K562 (cell line): Measurements from ENCODE around the gene ADAM8. TPM values are rescaled to one million over a fixed set of nuclear protein-coding genes. Genes with fewer than 3 reads are reported as not detected.

Experiments used
- ADNP ChIP-seq: fragments of 200-800 bp; sonication (Bioruptor generic); IDR thresholded peaks from 2 replicates; pipeline ENCODE4 v1.6.1; 2016; ENCODE audit warnings: missing genetic modification characterization, missing compliant biosample characterization
- ASH1L ChIP-seq: fragments of 450-650 bp; IDR thresholded peaks from 2 replicates; pipeline ENCODE4 v1.6.1; 2018; ENCODE audit warnings: borderline replicate concordance, mild to moderate bottlenecking, low read depth; ENCODE audit not compliant: partially characterized antibody
- ATF1 ChIP-seq, 2 experiments: fragments of 450-650 bp in 1 of 2; IDR thresholded peaks; 2 replicates each; pipeline ENCODE4 v1.6.1; 2016; ENCODE audit warnings: missing compliant biosample characterization in 1 of 2, missing genetic modification characterization in 1 of 2
- BRF2 ChIP-seq: IDR thresholded peaks from 3 replicates; pipeline ENCODE4 v1.6.1; 2011; ENCODE audit warnings: borderline replicate concordance, mild to moderate bottlenecking; ENCODE audit not compliant: insufficient read length, insufficient read depth
- CBX3 ChIP-seq, 2 experiments: IDR thresholded peaks; 1 replicate in 1 of 2; 2 replicates in 1 of 2; pipeline ENCODE4 v1.6.1; 2012; ENCODE audit warnings: inconsistent platforms in 2 of 2, low read length in 2 of 2, borderline replicate concordance in 1 of 2, control low read depth in 1 of 2
- CHD2 ChIP-seq: IDR thresholded peaks from 2 replicates; pipeline ENCODE4 v1.6.1; 2011; ENCODE audit warnings: low read depth, low read length
- DNMT1 ChIP-seq: fragments of 450-650 bp; IDR thresholded peaks from 2 replicates; pipeline ENCODE4 v1.6.1; 2016; ENCODE audit warnings: antibody characterized with exemption, mild to moderate bottlenecking
- EP300 ChIP-seq: IDR thresholded peaks from 2 replicates; pipeline ENCODE4 v1.6.1; 2012; ENCODE audit warnings: low read length, improper control_type of control experiment
- GATA2 ChIP-seq: sonication (generic); formaldehyde crosslinking; IDR thresholded peaks from 2 replicates; pipeline ENCODE4 v1.4.0; 2020; ENCODE audit warnings: mild to moderate bottlenecking, missing genetic modification reagents
- LCOR ChIP-seq: sonication (generic); formaldehyde crosslinking; IDR thresholded peaks from 2 replicates; pipeline ENCODE4 v1.8.0; 2022; ENCODE audit warnings: mild to moderate bottlenecking, missing genetic modification reagents
- NFATC3 ChIP-seq: fragments of 450-650 bp; IDR thresholded peaks from 2 replicates; pipeline ENCODE4 v1.6.1; 2017; ENCODE audit warnings: mild to moderate bottlenecking
- POLR2AphosphoS5 ChIP-seq: IDR thresholded peaks from 2 replicates; pipeline ENCODE4 v1.6.1; 2011; ENCODE audit warnings: mild to moderate bottlenecking, low read depth, low read length, moderate library complexity; ENCODE audit not compliant: control insufficient read depth, insufficient read depth
- POLR2H ChIP-seq: IDR thresholded peaks from 2 replicates; pipeline ENCODE4 v1.6.1; 2016; ENCODE audit warnings: missing genetic modification characterization, low read depth, mild to moderate bottlenecking, control low read depth, missing compliant biosample characterization, moderate library complexity
- PTRF ChIP-seq: fragments of 450-650 bp; IDR thresholded peaks from 2 replicates; pipeline ENCODE4 v1.6.1; 2016; ENCODE audit warnings: mild to moderate bottlenecking, missing genetic modification characterization, missing compliant biosample characterization
- SMC3 ChIP-seq: conservative IDR thresholded peaks from 2 replicates; pipeline ENCODE4 v1.6.1; 2011; ENCODE audit warnings: low read depth, low read length, improper control_type of control experiment; ENCODE audit not compliant: insufficient read depth
- TAF7 ChIP-seq: fragments of 450-650 bp; IDR thresholded peaks from 2 replicates; pipeline ENCODE4 v1.6.1; 2016; ENCODE audit warnings: missing genetic modification characterization, missing compliant biosample characterization
- ZKSCAN1 ChIP-seq: fragments of 150-350 bp; IDR thresholded peaks from 2 replicates; pipeline ENCODE4 v1.6.1; 2016; ENCODE audit warnings: low read depth, low read length
- ZNF134 ChIP-seq: fragments of 250-450 bp; sonication (Bioruptor Pico); conservative IDR thresholded peaks from 2 replicates; pipeline ENCODE4 v1.4.0; 2020
- ZNF197 ChIP-seq: fragments of 200-800 bp; sonication (Bioruptor generic); IDR thresholded peaks from 2 replicates; pipeline ENCODE4 v1.6.1; 2016; ENCODE audit warnings: low read depth, missing genetic modification characterization, missing compliant biosample characterization
- polyA plus RNA-seq, 8 experiments: library from polyadenylated mRNA; depleted of rRNA in 4 of 8; stranded (reverse) in 5 of 8; unstranded in 3 of 8; fragments of >200 nt; fragmentation: Nextera tagmentation in 2 of 8; fragmentation: Illumina TruSeq in 1 of 8; extraction: Ambion mirVana in 2 of 8; extraction: Trizol in 1 of 8; gene quantifications; 2 replicates each; pipeline versions ENCODE4 v1.2.1 to v1.2.3, GENCODE V29; 2011 to 2014; ENCODE audit warnings: inconsistent platforms in 1 of 8, missing spikeins in 1 of 8
- total RNA-seq, 7 experiments: library from RNA; depleted of rRNA in 6 of 7; stranded (reverse); fragments of >200 nt in 6 of 7; fragmentation: Illumina TruSeq in 2 of 7; extraction: Trizol in 2 of 7; gene quantifications; 2 replicates each; pipeline versions ENCODE4 v1.2.1 to v1.2.3, GENCODE V29; 2011 to 2021; ENCODE audit warnings: low replicate concordance in 1 of 7
- TF ChIP-seq, protein P1 (sequence below): sonication (generic); formaldehyde crosslinking; IDR thresholded peaks from 2 replicates; pipeline ENCODE4 v1.8.0; 2023; ENCODE audit warnings: missing genetic modification reagents, mild to moderate bottlenecking, borderline replicate concordance
- TF ChIP-seq, protein P2 (sequence below): fragments of 450-650 bp; formaldehyde crosslinking; IDR thresholded peaks from 2 replicates; pipeline ENCODE4 v1.4.0; 2020; ENCODE audit warnings: mild to moderate bottlenecking, moderate library complexity

Gene ADAM8
- total and polyA plus RNA-seq, 9 of the 15 experiments (the other 6 are each of a cell fraction or from before 2014, with no cell fraction given), result 0.07 to 7.0 (median 1.1) TPM

GRCh38 chr10:133245439-133246235 is 31.0 kb downstream of the ADAM8 start (continued):
- no peak for TF ChIP-seq ZNF134
- TF ChIP-seq SMC3, result no peak
- TF ChIP-seq ATF1 (CRISPR knock-in tag; IDR thresholded peaks at IDR 0.05), result no peak
- peak; percentile 61 for TF ChIP-seq ATF1 (tag; IDR thresholded peaks at IDR 0.05)
- TF ChIP-seq LCOR (CRISPR knock-in tag), result no peak
- TF ChIP-seq NFATC3, result no peak
- no peak for TF ChIP-seq PTRF (tag)
- TF ChIP-seq CBX3 (IDR thresholded peaks at IDR 0.05; ENCODE audit: borderline replicate concordance in 1 of 2, low read length in 2 of 2), result no peak
- TF ChIP-seq EP300, result peak; percentile 81; the same call in 1 of the 2 replicates
- no peak for TF ChIP-seq ZKSCAN1
- TF ChIP-seq DNMT1, result no peak
- no peak for TF ChIP-seq POLR2H
- no peak for TF ChIP-seq CHD2
- TF ChIP-seq ASH1L, result no peak
- TF ChIP-seq ADNP, result no peak
- TF ChIP-seq, protein P1, sequence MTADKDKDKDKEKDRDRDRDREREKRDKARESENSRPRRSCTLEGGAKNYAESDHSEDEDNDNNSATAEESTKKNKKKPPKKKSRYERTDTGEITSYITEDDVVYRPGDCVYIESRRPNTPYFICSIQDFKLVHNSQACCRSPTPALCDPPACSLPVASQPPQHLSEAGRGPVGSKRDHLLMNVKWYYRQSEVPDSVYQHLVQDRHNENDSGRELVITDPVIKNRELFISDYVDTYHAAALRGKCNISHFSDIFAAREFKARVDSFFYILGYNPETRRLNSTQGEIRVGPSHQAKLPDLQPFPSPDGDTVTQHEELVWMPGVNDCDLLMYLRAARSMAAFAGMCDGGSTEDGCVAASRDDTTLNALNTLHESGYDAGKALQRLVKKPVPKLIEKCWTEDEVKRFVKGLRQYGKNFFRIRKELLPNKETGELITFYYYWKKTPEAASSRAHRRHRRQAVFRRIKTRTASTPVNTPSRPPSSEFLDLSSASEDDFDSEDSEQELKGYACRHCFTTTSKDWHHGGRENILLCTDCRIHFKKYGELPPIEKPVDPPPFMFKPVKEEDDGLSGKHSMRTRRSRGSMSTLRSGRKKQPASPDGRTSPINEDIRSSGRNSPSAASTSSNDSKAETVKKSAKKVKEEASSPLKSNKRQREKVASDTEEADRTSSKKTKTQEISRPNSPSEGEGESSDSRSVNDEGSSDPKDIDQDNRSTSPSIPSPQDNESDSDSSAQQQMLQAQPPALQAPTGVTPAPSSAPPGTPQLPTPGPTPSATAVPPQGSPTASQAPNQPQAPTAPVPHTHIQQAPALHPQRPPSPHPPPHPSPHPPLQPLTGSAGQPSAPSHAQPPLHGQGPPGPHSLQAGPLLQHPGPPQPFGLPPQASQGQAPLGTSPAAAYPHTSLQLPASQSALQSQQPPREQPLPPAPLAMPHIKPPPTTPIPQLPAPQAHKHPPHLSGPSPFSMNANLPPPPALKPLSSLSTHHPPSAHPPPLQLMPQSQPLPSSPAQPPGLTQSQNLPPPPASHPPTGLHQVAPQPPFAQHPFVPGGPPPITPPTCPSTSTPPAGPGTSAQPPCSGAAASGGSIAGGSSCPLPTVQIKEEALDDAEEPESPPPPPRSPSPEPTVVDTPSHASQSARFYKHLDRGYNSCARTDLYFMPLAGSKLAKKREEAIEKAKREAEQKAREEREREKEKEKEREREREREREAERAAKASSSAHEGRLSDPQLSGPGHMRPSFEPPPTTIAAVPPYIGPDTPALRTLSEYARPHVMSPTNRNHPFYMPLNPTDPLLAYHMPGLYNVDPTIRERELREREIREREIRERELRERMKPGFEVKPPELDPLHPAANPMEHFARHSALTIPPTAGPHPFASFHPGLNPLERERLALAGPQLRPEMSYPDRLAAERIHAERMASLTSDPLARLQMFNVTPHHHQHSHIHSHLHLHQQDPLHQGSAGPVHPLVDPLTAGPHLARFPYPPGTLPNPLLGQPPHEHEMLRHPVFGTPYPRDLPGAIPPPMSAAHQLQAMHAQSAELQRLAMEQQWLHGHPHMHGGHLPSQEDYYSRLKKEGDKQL (CRISPR knock-in tag), result no peak
- TF ChIP-seq BRF2, result no peak
- TF ChIP-seq ZNF197 (CRISPR knock-in tag), result 0 out of 2 replicates have a peak, but pooled peaks have one; percentile 45
- TF ChIP-seq, protein P2, sequence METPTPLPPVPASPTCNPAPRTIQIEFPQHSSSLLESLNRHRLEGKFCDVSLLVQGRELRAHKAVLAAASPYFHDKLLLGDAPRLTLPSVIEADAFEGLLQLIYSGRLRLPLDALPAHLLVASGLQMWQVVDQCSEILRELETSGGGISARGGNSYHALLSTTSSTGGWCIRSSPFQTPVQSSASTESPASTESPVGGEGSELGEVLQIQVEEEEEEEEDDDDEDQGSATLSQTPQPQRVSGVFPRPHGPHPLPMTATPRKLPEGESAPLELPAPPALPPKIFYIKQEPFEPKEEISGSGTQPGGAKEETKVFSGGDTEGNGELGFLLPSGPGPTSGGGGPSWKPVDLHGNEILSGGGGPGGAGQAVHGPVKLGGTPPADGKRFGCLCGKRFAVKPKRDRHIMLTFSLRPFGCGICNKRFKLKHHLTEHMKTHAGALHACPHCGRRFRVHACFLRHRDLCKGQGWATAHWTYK (CRISPR knock-in tag), result peak; percentile 94
- peak; percentile 65; the same call in 1 of the 2 replicates for TF ChIP-seq POLR2AphosphoS5
- peak; percentile 68 for TF ChIP-seq GATA2 (CRISPR knock-in tag)
- no peak for TF ChIP-seq TAF7 (tag)
